ENCODE results near the gene SH3RF3.
"Not testable (repeated sequence)": the region's sequence is repeated elsewhere in the genome, so short reads cannot be mapped to it uniquely, and the experiment has no call there.

Gene SH3RF3

DNA sequence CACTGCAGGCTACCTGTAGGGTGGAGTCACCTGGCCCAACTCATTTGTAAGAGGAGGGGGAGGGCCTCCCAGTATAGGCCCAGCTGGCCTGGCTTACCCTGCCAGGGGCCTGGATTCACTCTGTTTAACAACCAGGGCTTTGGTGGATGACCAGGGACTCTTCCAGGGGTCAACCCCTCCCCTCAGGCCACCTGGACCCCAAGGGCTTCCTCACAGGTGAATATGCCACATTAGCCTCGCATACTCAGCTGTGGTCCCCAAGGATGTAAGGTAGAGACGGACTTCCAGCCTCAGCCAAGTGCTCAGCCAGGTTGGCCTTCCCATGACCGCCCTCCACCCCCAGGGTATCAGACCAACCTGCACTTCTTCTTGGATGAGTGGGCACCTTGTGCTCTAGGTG, 8.8 kb upstream of the SH3RF3 start:
- DNase-seq: no peak

DNA sequence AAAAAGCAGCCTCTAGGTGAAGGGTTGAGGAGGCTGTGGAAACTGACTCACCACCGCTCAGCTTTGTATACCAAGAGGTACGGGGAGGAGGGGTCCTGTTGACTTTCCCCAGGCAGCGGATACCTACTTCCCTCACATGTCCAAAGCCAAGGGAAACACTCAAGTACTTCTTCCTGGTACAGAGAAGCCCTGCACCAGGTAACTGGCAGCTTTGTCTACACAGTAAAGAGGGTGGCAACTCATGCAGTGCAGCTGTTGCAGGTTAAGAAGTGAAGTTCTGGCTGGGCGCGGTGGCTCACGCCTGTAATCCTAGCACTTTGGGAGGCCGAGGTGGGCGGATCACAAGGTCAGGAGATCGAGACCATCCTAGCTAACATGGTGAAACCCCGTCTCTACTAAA, 8.3 kb upstream of the SH3RF3 start:
- not testable (repeated sequence) for DNase-seq

GRCh38 chr2:109123586-109124201, 5.3 kb upstream of the SH3RF3 start:
- DNase-seq: no peak

DNA sequence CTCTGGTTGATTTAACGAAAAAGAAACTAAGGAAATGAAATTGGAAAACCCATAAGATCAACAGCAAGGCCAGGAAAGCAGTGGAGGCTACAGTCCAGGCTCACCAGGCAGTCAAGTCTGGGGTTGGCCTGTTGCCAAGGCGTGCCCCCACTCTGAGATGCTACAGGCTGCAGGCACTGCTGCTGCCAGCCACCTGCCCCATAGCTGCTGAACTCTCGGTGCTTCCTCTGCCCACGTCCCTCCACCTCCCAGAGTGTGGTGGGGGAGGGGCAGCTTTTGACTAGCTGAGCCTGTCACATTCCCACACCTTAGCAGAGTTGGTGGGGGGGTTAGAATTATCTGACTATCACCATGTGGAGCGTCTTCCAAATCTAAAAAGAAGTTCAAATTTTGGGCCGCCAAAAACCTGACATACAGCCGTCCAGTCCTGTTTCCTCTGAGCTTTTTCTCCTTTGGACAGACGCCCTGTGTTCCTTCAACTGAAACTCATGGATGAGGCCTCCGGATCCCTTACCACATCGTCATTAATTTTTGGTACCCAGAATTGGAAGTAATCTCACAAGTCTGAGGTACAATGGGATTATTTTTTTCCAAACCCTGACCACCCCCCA, 3.9 kb upstream of the SH3RF3 start:
- DNase-seq: no peak

GRCh38 chr2:109125593-109126500, 3.2 kb upstream of the SH3RF3 start:
- no peak for DNase-seq

DNA sequence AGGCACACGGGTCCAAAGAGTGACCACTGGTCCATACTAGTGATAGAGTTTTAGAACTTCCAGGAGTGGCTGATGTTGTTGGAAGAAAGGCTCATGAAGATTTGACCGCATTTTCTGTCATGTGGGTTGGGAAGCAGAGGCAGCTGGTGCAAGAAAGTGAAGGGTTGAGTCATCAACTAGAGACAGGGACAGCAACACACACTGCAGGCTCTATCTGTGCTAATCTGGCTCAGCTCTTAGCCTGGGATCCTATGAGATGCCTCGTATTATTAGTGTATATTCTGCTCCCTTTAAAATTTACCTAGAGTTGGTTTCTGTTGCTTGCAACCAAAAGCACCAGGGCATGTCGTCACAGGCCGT, 2.5 kb upstream of the SH3RF3 start:
- no peak for DNase-seq

DNA sequence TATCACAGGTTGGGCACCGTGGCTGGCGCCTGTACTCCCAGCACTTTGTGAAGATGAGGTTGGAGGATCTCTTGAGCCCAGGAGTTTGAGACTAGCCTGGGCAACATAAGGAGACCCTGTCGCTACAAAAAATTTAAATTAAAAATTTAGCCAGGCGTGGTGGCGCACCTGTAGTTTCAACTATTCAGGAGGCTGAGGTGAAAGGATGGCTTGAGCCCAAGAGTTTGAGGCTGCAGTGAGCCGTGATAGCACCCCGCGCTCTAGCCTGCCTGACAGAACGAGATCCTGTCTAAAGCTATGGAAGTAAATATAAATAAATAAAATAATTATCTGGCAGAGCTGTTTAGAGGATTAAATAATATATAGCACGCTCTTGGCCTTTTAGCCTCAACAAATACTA, 1.4 kb upstream of the SH3RF3 start:
- no peak for DNase-seq

- peak; percentile 82 to 83 for DNase-seq
These were observed 873 bp upstream of the SH3RF3 start for GRCh38 chr2:109128048-109128615.

DNA sequence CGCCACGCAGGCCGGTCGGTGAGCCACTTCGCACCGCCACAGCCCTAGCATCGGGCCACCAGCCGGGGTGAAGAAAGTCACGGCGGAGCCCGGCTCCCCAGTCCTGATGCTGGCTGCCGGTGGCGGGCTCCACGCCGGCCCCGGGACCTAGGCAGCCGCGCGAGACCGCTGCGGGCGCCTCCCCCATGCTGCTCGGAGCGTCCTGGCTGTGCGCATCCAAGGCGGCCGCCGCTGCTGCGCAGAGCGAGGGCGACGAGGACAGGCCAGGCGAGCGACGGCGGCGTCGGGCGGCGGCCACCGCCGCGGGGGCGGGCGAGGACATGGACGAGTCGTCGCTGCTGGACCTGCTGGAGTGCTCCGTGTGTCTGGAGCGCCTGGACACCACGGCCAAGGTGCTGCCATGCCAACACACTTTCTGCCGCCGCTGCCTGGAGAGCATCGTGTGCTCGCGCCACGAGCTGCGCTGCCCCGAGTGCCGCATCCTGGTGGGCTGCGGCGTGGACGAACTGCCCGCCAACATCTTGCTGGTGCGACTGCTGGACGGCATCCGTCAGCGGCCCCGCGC, 433 bp downstream of the SH3RF3 start:
- peak; percentile 20 to 29 for DNase-seq

DNA sequence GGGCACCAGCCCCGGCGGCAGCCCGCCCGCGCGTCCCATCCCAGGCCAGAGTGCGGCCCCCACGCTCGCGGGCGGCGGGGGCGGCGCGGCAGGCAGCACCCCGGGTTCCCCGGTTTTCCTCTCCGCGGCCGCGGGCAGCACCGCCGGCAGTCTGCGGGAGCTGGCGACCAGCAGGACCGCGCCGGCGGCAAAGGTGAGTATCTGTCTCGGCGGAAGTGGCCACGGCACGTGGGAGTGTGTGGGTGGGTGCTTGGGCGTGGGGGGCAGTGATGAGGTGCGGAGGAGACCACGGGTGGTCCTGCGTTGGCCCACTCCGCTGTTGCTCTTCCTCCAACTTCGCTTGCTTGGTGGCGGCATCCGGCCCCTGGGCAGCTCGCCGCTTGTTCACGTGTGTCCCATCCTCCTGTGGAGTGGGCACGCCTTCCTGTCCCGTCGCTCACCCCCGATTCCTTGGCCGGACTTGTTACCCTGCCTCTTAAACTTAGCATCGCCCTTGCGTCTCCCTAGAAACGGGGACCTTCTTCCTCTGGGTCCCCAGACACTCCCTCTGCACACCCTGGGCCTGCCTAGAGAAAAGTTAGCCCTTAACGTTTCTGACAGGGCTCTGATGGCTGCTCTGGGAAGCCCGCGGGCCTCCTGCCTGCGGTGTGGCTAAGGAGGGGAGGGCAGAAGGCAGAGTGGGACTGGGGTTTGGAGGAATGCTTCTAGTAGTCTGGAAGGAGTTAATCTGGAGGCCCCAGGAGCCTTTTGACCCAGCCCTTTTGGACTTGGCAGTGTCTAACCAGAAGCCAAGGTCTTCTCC, 1.1 kb downstream of the SH3RF3 start:
- DNase-seq: no peak

GRCh38 chr2:109130723-109130995, 1.7 kb downstream of the SH3RF3 start:
- no peak for DNase-seq

DNA sequence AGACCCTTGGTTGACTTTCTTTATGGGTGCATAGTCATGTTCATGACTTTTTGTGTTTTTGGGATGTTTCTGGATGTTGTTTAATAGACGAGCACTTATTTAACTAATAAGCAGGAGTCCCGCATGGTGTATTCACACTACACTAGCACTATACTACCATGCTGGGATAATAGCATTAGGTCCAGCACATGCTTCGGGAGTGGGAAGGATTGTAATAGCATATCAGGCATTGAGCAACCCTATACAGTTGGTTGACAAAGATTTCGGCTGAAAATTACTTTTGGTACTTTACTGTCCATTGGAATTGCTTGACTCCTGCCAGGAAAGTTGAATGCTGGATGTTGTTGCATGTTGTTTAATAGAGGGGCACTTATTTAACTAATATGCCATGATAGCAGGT, 2.8 kb downstream of the SH3RF3 start:
- no peak for DNase-seq

DNA sequence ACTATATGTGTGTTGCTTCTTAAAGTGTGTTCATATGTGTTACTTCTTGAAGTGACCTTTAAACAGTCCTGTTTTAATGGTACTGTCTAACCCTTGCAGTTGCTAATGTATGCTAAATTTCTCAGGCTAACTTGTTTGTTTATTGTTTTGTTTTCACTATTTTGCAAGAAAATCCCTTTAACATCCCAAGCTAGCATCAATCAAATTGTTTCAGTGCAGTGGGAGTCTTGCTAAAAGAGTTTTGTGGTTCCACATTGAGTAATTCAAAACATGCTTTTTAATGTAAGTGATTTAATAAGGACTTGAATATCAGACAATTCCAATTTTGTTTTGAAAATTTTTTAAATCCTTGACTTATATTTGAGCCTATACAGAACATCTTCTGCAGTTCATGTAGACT, 3.6 kb downstream of the SH3RF3 start:
- no peak for DNase-seq

DNA sequence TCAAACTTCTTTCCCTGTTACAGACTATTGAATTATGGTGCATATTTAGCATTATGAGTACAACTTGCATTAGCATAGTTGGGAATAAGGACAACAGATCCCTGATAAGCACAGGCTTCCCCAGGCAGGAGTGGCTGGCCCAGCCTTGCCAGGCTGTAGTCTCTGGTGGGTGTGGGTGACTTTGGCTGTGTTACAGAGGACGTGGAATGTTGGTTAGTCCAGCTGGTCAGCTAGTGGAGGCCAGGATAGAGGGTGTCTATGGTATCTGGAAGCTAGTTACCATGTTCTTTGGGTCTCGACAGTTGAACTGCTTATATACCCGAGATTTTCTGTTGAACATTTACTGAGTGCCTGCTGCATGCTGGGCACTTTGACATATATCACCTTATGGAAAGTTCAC, 4.7 kb downstream of the SH3RF3 start:
- DNase-seq: no peak

DNA sequence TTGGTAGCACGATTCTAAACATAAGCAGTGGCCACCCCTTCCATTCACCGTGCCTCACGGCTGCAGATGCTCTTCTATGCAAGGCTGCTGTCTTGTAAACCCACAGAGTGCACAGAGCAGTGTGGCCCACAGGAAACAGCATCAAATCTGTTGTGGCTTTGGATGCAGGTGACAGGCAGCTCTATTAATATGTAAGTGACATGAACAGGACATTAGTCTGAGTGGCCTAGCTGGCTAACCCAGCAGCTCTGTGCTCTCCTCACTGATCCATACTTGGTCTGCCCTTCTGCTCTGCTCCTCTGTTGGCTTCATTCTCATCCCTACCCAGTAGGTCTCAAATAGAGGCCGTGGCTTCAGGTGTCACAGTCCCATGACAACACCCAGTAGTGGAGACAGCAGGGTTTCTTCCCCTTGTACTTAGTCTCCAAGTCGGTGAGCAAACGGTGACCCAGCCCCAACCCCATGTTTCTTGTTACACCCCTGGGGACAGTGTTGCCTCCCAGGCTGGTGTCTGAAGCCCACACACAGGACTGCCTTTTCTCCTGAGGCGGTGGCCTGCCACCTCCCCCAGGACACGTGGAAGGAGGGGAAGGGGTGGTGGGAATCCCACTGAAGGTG, 5.8 kb downstream of the SH3RF3 start:
- no peak for DNase-seq

GRCh38 chr2:109135359-109136197, 6.6 kb downstream of the SH3RF3 start:
- peak; percentile 48 to 77 for DNase-seq

GRCh38 chr2:109136542-109136941, 7.5 kb downstream of the SH3RF3 start:
- no peak for DNase-seq

DNA sequence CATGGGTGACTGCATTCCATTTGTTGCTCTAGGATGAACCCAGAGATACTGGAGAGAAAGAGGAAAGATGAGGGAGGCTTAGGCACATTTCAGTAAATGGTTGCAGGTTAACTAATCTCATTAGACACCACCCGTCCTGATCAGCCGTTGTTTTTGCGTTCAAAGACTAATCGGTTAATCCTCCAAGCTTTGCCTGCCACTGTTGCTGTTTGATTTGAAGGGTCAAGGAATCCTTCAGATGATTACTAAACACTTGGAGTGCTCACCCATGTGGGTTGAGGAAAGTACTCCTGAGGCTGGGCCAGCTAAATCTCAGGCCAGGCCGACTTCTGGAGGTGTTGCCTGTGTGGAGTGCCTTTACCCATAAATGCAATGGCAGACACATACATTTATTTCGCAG, 8.6 kb downstream of the SH3RF3 start:
- DNase-seq: no peak

DNA sequence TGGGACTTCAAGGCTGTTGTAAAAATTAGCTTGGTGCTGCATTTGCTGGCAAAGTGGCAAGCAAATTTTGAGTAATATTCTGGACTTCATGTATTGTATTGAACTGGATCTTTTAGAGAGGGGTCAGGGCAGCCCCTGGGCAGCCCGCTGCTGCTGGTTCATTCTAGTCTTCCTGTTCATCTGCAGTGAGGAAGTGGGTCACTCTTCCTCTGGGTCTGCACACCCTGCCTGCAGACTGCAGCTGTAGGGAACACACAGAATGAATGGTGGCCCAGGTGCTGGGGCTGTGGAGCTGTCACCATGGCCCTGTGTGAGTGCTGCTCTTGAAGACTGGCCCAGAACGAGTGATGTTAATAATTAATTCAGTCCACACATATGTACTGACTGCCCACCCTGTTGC, 9.4 kb downstream of the SH3RF3 start:
- no peak for DNase-seq

DNA sequence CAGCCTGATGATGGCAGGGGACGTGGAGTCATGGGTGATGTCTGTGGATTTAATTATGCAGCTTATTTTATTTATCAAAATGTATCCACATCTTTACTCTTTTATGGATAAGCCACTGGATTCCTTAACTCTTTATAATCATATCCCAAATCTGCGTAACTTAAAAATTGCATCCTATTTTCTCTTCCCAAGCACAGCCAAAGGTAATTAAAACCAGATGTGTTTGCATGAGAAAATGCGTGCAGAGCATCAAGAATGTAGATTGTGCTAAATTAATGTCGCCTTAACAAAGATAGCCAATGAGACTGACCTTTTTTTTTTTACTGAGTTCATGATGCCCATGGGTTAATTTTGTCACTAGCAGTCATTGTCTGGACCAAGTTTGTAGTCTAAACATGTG, 10.0 kb downstream of the SH3RF3 start:
- no peak for DNase-seq

DNA sequence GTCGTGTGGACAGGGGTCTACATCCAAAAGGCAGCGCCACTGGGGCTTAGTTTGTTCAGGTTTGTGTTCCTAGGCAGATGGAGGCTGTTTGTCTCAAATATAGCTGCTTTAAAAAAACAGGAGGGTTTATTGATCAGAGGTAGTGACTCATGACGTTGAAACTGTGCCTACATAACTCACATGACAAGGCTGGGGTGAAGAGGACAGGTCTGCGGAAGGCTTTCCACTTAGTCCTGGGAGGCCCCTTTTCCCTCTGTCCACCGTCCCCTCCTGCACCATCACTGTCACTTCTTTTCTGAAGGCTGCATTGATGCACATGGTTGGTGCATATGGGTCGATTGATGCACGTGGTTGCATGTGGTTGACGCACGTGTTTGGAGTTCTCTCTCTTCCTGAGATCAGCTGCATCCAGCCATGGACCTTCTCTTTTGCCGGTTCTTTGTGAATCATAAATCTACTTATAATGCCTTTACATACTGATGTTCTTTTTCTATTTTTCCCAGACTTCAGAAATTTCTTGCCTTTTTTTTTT, 10.9 kb downstream of the SH3RF3 start:
- DNase-seq: no peak
